HG03558 (cell line): Measurements from ENCODE around the gene ZCCHC4.
A peak's percentile ranks its signal among the peaks of the same experiment; 100 is the strongest.
"Not testable (repeated sequence)": the region's sequence is repeated elsewhere in the genome, so short reads cannot be mapped to it uniquely, and the experiment has no call there.

Experiments
- ATAC-seq: cut with Tn5 transposase; IDR thresholded peaks from one replicate; pipeline ENCODE4 v1.9.1; 2021; ENCODE audit warnings: moderate number of reproducible peaks; ENCODE audit not compliant: unreplicated experiment; ENCODE audit errors: extremely low read depth

ZCCHC4 gene

DNA sequence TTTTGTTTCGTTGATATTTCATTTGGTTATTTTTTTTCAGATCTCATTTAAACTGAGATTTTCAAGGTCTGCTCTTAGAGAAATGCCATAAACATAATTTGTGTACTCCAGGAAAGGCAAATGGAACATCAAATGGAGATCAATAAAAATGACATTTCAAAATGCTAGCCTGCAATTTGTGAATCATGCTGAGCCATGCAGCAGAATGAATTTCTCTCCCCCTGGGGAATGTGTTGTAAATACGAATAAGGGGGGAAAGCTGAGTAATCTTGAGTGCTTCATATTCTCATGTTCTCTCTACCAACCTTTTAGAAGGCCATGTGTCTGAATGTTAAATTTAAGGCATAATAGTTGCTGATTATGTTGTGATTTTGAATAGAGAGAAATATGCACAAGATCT, 7.8 kb downstream of the ZCCHC4 start:
- ATAC-seq, result no peak

DNA sequence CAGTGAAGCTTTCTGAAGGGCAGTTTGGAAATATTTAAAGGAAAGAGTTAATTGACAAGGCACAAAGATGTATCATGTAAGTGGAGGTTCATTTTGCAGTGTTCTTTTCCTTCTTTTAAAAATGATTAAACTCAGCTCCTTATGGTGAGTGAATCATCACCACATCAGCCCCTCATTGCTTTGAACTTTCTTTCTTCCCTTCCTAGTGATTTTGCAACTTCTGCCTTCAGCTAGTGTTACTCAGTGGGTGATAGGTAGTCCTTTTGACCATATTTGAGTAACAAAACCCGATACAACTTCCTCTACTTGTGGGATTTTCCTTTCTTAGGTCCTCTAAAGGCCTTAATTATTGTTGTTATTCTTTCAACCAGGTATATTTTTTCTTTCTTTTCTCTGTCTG, 8.2 kb downstream of the ZCCHC4 start:
- no peak for ATAC-seq

DNA sequence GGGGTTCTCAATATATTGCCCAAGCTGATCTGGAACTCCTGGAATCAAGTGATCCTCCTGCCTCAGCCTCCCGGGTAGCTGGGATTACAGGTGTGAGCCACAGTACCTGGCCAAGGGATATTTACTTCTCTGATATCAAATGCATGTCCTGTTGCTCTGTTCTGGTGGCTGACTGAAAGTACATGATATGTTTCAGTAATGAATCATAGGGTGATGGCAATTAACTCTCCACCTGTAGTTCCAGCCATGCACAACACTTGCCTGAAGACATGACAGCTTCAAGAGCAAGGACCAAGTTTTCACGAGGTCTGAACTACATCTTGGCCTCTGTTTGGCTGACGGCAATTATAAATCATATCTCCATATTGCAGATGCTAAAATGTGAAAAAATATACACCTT, 9.1 kb downstream of the ZCCHC4 start:
- no peak for ATAC-seq

DNA sequence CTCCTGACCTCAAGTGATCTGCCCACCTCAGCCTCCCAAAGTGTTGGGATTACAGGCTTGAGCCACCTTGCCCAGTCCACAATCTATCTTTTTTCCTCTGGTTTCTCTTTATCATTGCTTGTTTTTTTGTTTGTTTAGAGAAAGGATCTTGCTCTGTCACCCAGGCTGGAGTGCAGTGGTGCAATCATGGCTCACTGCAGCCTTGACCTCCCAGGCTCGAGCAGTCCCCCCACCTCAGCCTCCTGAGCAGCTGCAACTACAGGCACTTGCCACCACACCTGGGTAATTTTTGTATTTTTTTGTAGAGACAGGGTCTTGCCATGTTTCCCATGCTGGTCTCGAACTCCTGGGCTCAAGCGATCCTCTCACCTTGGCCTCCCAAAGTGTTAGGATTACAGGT, 15.9 kb downstream of the ZCCHC4 start:
- ATAC-seq, result not testable (repeated sequence)

DNA sequence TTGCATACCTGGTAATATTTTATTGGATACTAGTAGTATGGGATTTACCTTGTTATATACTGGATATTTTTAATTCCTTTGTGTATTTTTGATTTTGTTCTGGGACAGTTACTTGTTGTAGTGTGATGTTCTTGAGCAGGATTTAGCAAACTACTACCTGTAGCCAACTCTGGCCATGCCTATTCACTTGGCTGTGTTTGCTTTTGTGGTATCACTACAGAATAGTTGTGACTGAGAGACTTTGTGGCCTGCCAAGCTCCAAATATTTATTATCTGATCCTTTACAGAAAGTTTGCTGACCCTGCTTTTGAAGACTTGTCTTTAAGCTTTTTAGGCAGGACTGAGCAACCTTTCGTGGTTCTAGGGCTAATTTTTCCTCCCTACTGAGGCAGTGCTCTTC, 17.8 kb downstream of the ZCCHC4 start:
- no peak for ATAC-seq

DNA sequence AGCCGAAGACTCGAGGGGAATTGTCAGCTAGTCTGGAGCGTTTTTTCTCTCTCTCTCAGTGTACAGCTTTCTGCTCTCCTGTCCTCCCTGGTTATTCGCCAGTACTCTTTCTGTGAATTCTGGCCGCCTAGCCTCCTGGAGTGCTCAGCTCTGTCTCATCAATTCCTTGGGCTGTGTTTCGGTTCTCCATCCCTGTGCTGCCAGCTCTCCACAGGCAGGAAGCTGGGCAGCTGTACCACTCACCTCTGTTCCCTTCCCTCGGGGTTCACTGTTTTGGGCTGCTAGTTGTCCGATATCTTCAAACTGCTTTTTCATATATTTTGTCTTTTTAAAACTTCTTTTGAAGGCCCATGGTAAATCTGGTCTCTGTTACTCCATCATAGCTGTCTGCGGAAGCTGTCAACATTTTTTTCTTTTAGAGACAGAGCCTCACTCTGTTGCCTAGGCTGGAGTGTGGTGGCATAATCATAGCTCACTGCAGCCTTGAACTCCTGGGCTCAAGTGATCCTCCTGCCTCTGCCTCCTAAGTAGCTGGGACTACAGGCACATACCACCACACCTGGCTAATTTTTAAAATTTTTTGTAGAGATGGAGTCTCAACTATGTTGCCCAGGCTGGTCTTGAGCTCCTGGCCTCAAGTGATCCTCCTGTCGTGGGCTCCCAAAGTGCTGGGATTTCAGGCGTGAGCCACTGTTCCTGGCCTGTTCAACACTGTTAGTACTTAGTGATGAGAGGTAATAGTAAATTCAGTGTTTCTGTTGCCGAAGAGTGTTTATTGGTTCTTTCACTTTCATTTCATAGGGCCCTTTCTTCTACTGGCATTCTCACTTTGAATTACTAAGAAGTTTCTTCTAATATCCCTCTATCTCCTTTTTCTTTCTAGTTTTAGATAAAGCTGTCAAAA, 18.6 kb downstream of the ZCCHC4 start:
- peak; percentile 65 for ATAC-seq

DNA sequence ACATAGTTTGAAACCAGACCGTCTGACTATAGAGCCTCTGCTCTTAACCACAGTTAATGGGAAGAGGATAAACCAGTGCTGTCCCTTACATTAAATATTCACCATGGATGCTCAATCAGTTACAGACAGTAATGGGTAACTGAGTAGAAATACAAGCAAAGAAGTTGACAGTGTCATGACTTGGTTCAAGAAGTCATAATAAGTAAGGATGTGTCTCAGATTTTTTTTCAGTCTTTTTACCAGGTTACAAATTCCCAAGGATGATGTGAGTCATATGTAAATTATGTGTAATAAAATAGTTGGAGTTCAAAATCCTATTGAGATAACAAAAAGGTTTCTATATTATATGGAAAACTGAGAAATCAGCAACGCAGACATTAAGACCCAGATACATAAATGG, 31.1 kb downstream of the ZCCHC4 start:
- ATAC-seq, result no peak

DNA sequence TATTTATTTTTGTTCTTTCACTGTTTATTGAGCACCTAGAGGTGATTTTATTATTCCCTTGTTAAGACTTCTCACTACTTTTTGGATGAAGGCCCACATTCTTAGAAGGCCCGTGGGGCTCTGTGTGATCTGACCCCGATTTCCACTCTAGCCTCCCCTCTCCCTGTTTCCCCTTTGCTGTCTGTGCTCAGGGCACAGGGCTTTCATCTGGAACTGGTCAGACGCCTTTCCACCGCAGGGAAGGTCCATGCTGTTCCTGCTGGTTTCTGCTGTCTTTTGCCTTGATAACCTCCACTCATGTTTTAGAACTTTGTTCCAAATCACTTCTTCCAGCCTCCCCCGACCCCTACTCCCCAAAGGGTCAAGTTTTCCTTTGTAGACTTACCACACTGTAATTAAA, 33.2 kb downstream of the ZCCHC4 start:
- ATAC-seq, result no peak

DNA sequence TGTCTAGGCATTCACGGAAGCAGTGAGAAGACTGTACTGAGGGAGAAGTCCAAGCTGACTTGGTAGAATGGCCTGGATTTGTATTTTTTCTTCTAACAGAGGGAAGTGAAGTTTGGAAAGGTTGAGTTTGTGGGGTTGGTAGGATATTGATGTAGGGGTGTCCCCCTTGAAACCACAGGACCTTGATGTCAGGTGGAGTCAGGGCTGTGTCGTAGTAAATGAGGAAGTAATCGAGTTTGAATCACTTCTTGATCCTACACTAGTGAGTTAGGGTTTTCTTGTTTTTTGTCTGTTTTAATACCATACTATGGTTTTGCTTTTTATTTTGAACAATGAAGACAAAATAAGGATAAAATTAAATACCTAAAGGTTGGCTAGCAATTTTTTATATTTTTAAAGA, 34.3 kb downstream of the ZCCHC4 start:
- ATAC-seq, result no peak

DNA sequence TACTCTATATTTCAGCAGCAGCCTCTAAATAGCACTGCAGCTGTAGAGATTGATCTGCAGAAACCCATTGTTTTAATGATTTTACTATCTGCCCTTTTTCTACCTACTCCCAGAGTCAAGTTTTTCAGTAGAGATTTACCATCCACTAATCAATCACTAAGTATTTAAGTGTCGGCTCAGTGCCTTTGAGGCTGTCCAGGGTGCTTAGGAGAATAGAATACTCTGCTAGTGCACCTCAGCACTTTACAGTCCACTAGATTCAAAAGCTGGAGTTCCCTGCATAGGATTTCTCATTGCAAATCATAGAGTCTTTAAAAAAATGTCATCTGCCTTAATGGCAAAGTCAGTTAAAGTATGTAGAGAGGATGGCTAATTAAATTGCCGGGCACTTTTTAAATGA, 34.9 kb downstream of the ZCCHC4 start:
- no peak for ATAC-seq

DNA sequence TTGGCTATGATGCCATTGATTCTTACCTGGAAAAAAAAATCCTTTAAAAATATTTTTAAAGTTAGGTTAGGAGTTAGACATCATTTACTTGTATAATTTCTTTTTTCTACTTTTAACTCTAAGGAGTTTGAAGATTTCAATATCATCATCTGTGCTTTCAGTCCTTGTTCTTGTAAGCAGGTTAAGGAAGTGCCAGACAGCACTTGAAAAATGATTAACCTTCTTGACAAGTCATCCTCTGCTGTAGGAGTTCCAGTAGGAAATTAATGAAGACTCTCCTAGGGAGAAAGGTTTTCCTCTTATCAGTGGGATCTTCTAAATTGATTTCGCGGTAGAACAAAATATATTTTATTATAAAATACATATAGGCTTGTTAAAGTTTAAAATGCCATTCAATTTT, 35.4 kb downstream of the ZCCHC4 start:
- no peak for ATAC-seq

DNA sequence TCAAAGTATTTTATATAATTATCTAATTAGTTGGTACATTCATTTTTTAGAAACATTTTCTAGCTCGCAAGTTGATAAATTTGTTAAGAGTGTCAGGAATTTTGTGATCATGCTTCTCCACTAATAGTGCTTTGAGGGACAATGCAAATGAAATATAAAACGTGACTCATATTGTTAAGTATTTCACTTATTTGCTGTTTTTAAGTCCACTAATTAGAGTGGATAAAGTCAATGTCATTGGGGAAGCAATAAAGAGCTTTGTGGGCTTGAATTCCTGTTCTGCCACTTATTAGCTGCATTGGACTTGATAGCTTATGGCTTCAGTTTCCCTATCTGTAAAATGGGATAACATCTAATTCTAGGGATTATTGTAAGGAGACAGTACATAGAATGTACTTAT, 38.0 kb downstream of the ZCCHC4 start:
- ATAC-seq, result no peak

DNA sequence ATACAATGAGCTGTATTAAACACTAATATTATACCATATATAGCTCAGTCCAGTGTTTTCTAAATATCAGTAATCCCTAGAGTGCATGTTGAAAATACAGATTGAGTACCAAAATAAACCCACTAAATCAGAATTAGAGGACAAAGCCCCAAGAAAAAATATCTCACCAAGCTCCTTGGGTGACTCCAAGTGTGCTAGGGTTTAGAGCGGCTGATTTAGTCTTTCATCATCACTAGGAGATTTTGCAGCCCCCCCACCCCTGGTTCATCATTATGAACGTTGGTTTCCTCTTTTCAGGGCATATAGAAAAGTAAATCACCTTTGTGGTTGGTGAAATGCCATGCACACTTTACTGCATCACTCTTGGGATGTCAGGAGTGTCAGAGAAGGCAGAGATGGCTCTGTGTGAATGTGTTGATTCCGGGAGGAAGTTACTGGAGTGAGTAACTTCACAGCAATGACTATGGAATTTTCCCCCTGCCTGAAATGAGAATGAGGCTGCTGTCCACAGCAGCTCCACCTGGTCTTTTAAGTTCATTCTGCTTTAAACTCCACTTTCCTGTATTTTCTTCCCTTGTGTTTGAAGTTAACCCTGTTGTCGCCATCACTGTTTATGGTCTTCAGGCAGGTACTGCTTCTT, 39.3 kb downstream of the ZCCHC4 start:
- ATAC-seq, result no peak

DNA sequence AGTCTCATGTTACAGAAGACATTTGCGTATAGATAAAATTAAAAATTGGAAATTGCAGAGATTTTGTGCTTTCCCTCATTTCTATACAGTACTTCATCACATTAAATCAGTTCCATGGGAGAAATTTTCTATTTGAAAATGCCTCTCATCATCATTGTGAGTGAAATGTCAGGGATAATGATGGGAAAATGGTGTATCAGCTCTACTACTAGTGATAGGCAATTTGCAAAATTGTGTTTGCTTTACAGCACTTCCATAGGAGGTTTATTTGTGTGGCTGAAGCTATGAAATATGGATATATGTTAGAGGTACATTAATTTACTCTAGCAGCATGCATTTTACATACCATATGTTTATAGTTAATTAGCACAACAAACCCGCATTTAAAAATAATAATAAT, 43.5 kb downstream of the ZCCHC4 start:
- ATAC-seq, result no peak

DNA sequence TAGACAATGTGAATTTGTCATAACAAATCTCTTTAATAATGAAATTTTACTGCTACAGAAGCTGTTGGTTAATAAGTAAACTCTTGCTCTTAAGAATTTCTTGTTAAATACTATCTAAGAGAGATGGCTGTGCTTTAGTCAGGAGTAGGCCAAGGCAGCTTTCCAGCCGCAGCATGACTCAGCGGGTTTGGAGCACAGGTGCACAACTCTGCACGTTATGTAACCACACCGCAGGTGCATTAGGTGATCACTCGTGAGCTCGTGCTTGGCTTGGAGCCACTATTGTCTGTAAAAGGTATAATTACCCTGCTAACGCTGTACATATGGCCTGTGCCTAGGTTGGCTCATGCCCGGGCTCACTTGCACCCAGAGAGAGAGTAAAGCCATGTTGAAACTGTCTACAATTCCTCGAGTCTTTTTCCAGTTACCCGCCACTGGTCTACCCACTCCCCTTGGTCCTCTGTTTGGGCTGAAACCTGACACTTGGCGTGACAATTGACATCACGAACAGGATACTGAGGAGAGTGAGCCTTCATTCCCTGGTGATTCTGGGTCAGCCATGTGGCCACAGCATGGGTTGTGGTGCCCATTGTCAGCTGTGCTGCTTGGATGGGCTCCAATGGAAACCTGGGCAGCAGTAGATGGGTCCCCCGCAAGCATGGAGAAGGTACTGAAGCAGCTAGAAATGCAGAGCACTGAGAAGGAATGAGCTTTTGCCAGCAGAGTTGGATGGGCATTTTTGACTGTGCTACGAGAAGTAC, 46.1 kb downstream of the ZCCHC4 start:
- no peak for ATAC-seq

DNA sequence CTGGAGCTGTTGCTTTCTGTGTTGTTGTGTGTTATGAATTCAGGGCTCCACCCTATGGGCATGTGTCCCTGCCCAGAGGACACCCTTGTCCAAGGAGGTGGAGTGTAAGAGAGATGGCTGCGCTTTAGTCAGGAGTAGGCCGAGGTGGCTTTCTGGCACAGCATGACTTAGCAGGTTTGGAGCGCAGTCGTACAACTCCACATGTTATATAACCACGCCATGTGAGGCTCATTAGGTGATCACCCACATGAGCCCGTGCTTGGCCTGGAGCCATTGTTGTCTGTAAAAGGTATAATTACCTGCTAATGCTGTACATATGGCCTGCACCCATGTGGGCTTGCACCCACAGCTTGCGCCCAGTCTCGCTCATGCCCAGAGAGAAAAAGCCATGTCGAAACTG, 48.7 kb downstream of the ZCCHC4 start:
- no peak for ATAC-seq

DNA sequence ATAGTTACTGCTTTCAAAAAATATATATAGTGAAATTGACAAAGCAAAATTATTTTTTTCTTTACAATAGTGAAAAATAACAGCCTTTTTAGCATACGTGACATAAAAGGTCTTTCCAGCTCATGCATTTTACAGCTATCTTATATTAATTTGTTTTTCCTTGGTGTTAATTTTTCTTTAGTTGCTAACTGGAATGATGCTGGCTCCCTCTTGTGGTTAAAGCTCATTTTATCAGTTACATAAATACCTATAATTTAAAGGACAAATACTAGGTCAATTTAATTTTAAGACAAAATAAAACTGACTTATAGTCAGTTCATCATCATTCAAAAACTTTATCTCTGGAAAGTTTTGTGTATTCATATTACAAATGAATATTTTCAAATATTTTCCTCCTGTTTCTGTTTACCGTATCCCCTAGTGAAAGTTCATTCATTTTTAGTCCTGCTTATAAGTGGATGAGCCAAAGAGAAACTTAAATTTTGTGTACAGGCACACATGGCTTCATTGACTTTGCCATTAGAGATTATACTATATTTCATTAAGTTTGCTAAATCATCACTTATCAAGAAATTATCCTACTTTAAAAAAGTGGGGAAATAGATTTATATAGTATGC, 54.5 kb downstream of the ZCCHC4 start:
- ATAC-seq, result no peak

DNA sequence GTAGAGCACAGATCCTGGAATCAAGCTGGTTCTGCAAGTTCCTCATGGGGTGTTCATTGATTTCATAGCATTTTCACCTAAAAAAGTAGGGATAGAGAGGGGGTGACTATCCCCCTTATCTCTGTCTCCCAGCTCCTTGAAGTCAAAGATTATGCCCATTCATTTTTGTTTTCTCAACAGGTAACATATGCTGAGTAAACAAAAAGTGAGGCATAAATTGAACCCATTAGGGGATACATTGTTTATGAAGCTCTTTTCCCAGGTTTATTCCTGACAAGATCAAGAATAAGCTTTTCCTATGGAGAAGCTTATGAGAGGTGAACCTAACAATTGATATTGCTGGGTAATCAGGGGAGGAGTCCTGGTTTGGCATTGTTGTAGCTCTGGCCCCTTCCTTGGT, 55.3 kb downstream of the ZCCHC4 start:
- no peak for ATAC-seq

DNA sequence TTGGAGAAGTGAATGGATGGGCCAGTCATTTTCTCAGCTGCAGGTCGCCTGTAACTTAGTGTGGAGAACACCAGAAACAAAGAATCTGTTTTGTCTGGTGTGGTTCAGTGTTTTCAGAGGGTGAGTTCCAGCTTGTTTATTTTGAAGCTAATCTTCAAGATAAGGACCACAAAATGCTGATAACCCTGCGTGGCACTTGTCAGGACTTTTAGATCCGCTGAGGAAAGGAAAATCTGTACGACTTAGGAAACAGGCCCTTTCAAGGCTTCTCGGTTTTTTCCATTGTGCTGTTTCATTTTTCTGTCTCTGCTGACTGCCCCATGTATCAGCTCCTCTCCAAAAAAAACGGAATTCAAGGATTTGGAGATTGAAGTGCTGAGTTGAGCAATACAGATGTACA, 55.7 kb downstream of the ZCCHC4 start:
- ATAC-seq, result no peak

DNA sequence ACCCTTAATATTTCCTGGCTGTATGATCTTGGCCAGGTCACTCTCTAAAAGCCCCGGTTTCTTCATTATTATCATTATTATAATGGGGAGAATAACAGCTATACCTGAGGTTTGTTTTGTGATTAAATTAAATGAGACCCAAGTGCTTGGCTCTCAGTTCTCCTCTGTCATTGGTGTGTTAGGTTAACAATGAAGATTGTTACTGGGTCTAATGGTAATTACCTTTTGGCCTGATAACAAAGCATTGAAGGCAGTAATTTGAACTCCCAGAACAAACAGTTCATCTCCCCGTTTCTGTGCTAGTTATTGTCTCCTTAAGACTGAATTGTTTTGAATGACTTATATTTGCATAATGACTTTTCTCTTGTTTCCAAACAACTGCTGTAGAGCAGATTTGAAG, 57.7 kb downstream of the ZCCHC4 start:
- no peak for ATAC-seq

DNA sequence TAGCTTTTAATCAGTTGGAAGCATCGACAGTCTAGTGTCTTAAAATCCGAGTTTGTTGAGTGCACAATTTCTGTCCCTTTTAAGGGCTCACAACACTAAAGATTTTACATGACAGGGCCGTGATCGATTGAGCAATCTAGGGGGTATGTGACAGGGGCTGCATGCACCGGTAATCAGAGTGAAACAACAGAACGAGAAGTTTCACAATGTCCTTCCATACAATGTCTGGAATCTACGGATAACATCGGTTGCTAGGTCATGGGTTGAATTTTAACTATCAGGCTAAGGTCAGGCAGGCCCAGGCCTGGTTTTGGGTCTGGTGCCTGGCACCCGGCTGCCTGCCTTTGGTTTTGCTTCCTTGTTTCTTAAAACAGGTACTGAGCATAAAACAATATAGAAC, 60.0 kb downstream of the ZCCHC4 start:
- not testable (repeated sequence) for ATAC-seq
